Psoas muscle (tissue), 8 donors: ENCODE data around the gene TLCD3A. TPM values are rescaled to one million over a fixed set of nuclear protein-coding genes. Genes with fewer than 3 reads are reported as not detected.

Experiments
- ATAC-seq, 4 donors: fragments of 200-7000 bp; cut with Tn5 transposase; one replicate each; pipeline ENCODE4 v1.9.1; 2020; ENCODE audit warnings: moderate library complexity in 3 of 4, mild to moderate bottlenecking in 2 of 4
- DNase-seq, 2 donors: peaks; one replicate each; pipeline ENCODE4 v3.0.0-alpha.2; 2020
- H3K27ac ChIP-seq: fragments of 200-600 bp; one replicate; pipeline ENCODE4 v1.8.0; 2022
- H3K27me3 ChIP-seq, 3 donors: fragments of 200-600 bp in 1 of 3; one replicate each; pipeline versions ENCODE4 v1.6.1 to v1.8.0; 2013 to 2022; ENCODE audit warnings: low read length in 2 of 3, mild to moderate bottlenecking in 2 of 3, moderate library complexity in 1 of 3; ENCODE audit not compliant: insufficient read depth in 3 of 3
- H3K36me3 ChIP-seq, 2 donors: fragments of 200-600 bp in 1 of 2; one replicate each; pipeline versions ENCODE4 v1.6.1 to v1.8.0; 2013 to 2022; ENCODE audit warnings: low read depth in 1 of 2, mild to moderate bottlenecking in 1 of 2, moderate library complexity in 1 of 2; ENCODE audit not compliant: insufficient read depth in 1 of 2
- H3K4me1 ChIP-seq: fragments of 200-600 bp; one replicate; pipeline ENCODE4 v1.8.0; 2022
- H3K4me3 ChIP-seq: fragments of 200-600 bp; one replicate; pipeline ENCODE4 v1.8.0; 2022; ENCODE audit warnings: mild to moderate bottlenecking
- H3K9me3 ChIP-seq: fragments of 200-600 bp; one replicate; pipeline ENCODE4 v1.8.0; 2022
- WGBS, 3 donors: extraction: QIAGEN DNeasy Blood & Tissue Kit; methylation state at CpG; one replicate each; pipeline versions ENCODE4 v1.1.6 to v1.1.7; 2013; 5-methylcytosine and 5-hydroxymethylcytosine counted together
- intact Hi-C, 2 donors: fragments of 100-400 bp; cut with DNase I; formaldehyde crosslinking; loops; one replicate each; pipeline versions ENCODE4 v1.11.0 to v1.14.2; 2022
- polyA plus RNA-seq, 3 donors: library from polyadenylated mRNA; stranded (reverse); fragments of 200-250 nt; gene quantifications; one replicate each; pipeline ENCODE4 v1.2.3, GENCODE V29; 2013
- total RNA-seq, 4 donors: library from RNA; stranded (reverse); fragmentation: NEBNext Ultra II Directional in 2 of 4; extraction: Animal tissue kit (Norgen Biotek cat#: 25700) in 2 of 4; gene quantifications; one replicate each; pipeline versions ENCODE4 v1.2.1 to v1.2.4, GENCODE V29; 2021 to 2023
- TF ChIP-seq, protein P1 (sequence below): fragments of 200-600 bp; IDR thresholded peaks from one replicate; pipeline ENCODE4 v1.8.0; 2022; ENCODE audit warnings: antibody characterized with exemption
- donor health status: healthy with polysubstance abuse.
- donor health status: DM: no; HTN: no; CAD: no; lungs with moderate emphysema.
- donor health status: Bipolar disorder and iron deficiency.
- donor health status: healthy.
- donor health status: DM: yes; HTN: yes; CAD: no.
- donor health status: DM: no; HTN: no; CAD: no.
- donor health status: DM: no; HTN: no; CAD: no.
- donor health status: DM: yes; HTN: yes; CAD: no.

The TLCD3A gene
- total and polyA plus RNA-seq, 7 donors = 0.75 to 2.8 (median 1.4) TPM

- H3K9me3 ChIP-seq = no peaks in the 10 kb centered on the region
- TF ChIP-seq, protein P1, sequence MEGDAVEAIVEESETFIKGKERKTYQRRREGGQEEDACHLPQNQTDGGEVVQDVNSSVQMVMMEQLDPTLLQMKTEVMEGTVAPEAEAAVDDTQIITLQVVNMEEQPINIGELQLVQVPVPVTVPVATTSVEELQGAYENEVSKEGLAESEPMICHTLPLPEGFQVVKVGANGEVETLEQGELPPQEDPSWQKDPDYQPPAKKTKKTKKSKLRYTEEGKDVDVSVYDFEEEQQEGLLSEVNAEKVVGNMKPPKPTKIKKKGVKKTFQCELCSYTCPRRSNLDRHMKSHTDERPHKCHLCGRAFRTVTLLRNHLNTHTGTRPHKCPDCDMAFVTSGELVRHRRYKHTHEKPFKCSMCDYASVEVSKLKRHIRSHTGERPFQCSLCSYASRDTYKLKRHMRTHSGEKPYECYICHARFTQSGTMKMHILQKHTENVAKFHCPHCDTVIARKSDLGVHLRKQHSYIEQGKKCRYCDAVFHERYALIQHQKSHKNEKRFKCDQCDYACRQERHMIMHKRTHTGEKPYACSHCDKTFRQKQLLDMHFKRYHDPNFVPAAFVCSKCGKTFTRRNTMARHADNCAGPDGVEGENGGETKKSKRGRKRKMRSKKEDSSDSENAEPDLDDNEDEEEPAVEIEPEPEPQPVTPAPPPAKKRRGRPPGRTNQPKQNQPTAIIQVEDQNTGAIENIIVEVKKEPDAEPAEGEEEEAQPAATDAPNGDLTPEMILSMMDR = no peak
- H3K4me3 ChIP-seq = no peak overlapping the region
- 83% methylated on average over 18 of the region's 18 CpGs for WGBS, 3 donors
- H3K36me3 ChIP-seq = peaks cover 3 to 83% of the 10 kb centered on the region in 2 donors
- H3K27ac ChIP-seq = no peak overlapping the region
- no peak for DNase-seq
- ATAC-seq = no peak
- no peaks in the 10 kb centered on the region for H3K27me3 ChIP-seq
- intact Hi-C loops = loop anchor here in 1 of 2 donors (10.0 kb wide), 1 partner anchor 124 kb away; no protein-coding TSS in a partner anchor
- H3K4me1 ChIP-seq = peaks cover 16% of the 10 kb centered on the region
These were observed 44.1 kb upstream of the TLCD3A start for GRCh38 chr17:688100-688989.

GRCh38 chr17:689556-690275 is 42.7 kb upstream of the TLCD3A start:
- intact Hi-C loops = loop anchor here in 1 of 2 donors (10.0 kb wide), 1 partner anchor 125 kb away; no protein-coding TSS in a partner anchor
- 84 to 88% (median 86%) methylated on average over 17 of the region's 17 CpGs for WGBS, 3 donors

GRCh38 chr17:690361-690760 is 42.0 kb upstream of the TLCD3A start:
- TF ChIP-seq, protein P1 = no peak
- Histone ChIP-seq H3K4me3 (no peak overlapping the region), H3K4me1 (peaks cover 16% of the 10 kb centered on the region), H3K9me3 (no peaks in the 10 kb centered on the region), H3K27me3 (no peaks in the 10 kb centered on the region), H3K27ac (no peak overlapping the region), H3K36me3 (peaks cover 10 to 87% of the 10 kb centered on the region in 2 donors)
- 42 to 65% (median 47%) methylated on average over 9 of the region's 9 CpGs for WGBS, 3 donors
- DNase-seq (no peak), ATAC-seq (peak; percentile 56 to 80 (median 74))
- intact Hi-C loops = no loop called here

More at GRCh38 chr17:689556-690275, 42.7 kb upstream of the TLCD3A start:
- DNase-seq = no peak
- no peak for ATAC-seq
- H3K36me3 ChIP-seq = peaks cover 10 to 87% of the 10 kb centered on the region in 2 donors
- no peaks in the 10 kb centered on the region for H3K9me3 ChIP-seq
- TF ChIP-seq, protein P1 = no peak
- no peaks in the 10 kb centered on the region for H3K27me3 ChIP-seq
- H3K27ac ChIP-seq = no peak overlapping the region
- no peak overlapping the region for H3K4me3 ChIP-seq
- peaks cover 16% of the 10 kb centered on the region for H3K4me1 ChIP-seq

DNA sequence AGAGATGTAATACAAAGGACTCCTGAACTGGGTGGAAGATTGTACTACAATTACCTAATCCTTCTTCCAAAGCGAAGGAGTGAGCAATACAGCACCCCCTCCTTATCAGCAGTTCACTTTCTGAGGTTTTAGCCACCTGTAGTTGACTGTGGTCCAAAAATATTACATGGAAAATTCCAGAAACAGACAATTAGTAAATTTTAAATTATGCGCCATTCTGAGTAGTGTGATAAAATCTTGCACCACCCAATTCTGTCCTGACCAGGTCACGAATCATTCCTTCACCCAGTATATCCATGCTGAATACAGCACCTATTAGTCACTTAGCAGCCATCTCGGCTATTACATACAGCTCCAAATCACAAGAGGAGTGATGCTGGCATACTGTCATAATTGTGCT is 41.0 kb upstream of the TLCD3A start:
- ATAC-seq (peak; percentile 61 to 88 (median 80)), DNase-seq (no peak)
- WGBS, 3 donors = 82 to 93% (median 85%) methylated on average over 4 of the region's 4 CpGs
- Histone ChIP-seq H3K9me3 (no peaks in the 10 kb centered on the region), H3K27me3 (no peaks in the 10 kb centered on the region), H3K36me3 (peaks cover 12 to 87% of the 10 kb centered on the region in 2 donors), H3K27ac (no peak overlapping the region), H3K4me1 (peaks cover 16% of the 10 kb centered on the region), H3K4me3 (no peak overlapping the region)
- TF ChIP-seq, protein P1 = no peak
- intact Hi-C loops = no loop called here
